T-helper 1 cell (primary cell): ENCODE data around the gene ELOF1.
A peak's percentile ranks its signal among the peaks of the same experiment; 100 is the strongest.

Experiments used
- DNase-seq, 5 donors: peaks; one replicate each; pipeline ENCODE4 v3.0.0-alpha.2; 2012 to 2020

The ELOF1 gene

DNA sequence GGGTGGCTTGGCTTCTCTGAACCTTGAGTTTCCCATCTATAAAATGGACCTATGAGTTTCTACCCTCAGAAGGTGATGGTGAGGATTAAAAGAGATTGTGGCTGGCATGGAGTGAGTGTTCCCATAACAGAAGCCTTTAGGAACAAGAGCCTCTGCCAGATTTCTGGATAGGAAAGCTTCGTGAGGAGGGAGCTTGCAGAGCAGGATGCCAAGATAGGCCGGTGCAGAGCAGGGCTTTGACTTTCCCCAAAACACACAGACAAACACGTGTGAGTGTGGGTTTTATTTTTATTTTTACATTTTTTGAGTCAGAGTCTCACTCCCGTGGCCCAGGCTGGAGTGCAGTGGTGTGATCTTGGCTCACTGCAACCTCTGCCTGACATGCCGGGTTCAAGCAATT is 24.1 kb downstream of the ELOF1 start:
- no peak for DNase-seq

DNA sequence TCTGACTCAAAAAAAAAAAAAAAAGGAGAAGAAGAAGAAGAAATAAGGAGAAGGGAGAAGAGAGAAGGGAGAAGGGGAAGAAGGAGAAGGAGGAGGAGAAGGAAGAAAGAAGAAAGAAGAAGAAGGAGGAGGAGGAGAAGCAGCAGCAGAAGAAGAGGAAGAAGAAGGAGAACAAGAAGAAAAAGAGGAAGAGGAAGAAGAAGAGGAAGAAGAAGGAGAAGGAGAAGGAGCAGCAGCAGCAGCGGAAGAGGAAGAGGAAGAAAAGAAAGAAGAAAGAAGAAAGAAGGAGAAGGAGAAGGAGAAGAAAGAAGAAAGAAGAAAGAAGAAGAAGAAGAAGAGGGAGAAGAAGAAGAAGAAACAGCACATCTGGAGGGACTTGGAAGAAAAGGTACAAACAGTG is 24.5 kb downstream of the ELOF1 start:
- no peak for DNase-seq

DNA sequence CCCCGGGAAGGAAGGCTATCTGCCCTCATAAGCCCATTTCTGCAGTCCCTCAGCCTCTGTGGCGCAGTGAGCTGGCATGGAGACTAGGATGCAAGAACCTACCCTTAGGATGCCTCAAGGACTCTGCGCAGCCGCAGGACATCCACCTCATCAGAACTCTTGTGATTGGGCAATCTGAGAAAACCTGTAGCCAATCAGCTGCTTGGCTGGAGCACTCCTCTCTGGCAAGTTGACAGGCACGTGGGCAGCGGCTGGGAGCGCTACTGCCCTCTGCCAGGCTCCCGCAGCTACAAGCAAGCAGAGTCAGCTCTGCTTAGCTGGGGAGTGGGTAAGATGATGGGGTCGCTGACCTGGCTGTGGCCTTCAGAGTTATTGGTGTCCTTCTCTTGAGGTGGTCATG is 28.6 kb downstream of the ELOF1 start:
- peak in 1 of 5 donors; percentile 53 for DNase-seq

DNA sequence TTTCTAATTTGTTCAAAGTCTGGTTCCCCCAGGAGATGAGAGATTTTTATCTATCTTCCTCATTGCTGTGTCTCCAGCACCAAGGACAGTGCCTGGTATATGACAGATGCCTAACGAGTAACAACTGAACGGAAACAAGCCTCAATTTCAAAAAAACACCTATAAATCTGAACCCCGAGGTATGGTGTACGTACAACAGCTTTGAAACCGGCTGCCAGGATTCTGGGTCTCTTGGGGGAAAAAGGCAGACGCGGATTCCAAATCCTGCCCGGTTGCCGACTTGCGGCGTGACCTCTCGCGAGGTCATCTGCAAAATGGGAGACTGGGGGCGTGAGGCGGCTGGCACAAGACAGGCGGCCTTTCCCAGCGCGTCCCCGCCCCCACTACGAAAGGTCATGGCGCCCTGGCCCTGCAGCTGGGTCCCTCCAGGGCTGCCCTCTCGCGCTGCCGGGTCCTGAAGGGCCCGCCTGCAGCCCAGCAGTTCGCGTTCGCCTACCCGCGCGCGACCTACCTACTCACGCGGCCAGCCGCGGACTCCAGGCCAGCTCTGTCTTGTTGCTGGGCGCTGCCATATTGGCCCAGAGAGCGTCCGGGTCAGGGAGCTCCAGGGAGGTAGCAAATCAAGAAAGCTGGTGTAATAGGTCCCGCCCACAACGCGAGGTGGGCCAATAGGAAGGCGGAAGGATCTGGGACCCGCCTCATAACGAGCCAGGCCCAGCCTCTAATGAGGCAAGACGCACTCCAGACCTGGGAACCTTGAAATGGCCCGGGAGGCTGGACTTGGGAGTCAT is 30.3 kb downstream of the ELOF1 start, which contains the start of gene ECSIT:
Gene ECSIT, minus strand, starts transcription at position 584 of the 791 bp plus-strand sequence. CDS start 9,964 bp downstream, outside the sequence.
- peak; percentile 77 to 96 (median 87) for DNase-seq

DNA sequence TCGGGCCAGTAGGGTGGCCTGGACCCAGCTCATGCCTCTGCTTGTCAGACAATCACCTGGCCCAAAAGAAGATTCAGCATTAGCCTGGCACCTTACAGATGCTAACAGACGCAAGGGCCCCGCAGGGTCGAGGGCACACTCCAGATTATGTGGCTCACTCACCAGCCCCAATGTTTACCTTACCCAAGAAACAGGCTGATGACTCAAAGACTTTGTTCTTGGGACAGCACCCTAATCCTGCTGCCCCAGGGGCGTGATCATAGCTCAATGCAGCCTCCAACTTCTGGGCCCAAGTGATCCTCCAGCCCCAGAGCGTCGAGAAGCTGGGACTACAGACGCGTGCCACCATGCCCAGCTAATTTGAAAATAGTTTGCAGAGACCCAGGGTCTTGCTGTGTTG is 39.9 kb downstream of the ELOF1 start:
- no peak for DNase-seq

DNA sequence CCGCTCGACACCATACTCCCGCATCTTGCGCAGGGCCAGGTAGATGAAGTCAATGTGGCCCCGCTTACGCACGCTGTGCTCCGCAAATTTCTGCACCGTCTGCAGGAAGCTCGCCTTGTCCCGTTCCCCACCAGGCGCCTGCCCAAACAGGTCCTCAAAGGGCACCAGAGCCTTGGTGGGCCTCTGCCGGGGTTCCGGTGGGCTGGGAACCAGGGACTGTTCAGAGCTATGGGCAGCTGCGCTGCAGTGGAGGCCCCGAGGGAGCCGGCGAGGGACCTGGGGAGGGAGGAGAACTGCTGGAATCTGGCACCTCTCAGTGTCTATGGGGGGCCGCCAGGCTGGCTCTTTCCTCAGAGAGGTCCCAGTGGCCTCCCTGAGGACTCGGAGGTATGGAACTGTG is 45.1 kb downstream of the ELOF1 start:
- no peak for DNase-seq

DNA sequence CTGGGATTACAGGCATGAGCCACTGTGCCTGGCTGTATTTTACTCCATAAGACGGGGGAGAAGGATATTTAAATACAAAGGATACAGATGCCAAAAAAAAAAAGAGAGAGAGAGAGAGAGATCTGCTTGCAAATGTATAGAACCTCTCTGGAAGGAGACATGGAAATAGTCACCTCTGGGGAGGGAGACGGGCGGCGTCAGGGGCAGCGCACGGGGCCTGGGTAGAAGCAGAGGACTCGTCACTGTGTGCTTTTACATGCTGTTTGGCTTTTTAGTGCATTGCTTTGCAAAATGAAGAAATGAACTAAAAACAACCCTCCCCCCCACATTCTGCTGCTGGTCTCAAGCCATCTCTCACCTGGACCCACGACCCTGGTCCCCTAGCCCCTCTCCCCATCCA is 48.6 kb downstream of the ELOF1 start:
- no peak for DNase-seq

DNA sequence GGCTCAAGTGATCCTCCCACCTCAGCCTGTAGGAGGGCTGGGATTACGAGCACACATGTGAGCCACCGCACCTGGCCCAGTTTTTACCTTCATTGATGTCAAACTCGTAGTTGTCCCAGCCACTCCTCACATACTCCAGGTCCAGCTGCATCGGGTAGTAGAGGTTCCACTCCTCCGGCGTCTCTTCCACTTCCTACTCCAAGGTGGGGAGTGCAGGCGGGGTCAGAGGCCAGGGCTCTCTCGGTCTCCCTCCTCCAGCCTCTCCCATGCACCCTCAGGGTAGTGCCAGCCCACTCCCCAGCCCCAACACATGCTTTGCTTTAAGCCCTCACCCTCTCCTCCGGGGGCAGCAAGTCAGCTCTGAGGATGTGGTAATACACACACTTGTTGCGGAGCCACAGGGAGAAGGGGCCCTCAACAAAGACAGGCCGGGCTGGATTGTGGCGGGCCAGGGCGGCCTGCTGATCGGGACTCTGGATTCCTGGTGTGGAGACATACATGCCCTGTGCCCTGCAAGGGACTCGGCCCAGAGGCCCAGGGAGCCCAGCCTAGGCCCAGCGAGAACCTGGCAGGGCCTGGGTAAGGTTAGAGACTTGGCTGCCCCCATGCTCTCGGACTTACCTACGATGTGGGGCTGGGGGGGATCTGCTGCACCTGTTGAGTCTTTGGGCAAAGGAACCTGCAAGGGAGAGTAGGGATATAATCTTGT is 51.5 kb downstream of the ELOF1 start:
- DNase-seq, result no peak

DNA sequence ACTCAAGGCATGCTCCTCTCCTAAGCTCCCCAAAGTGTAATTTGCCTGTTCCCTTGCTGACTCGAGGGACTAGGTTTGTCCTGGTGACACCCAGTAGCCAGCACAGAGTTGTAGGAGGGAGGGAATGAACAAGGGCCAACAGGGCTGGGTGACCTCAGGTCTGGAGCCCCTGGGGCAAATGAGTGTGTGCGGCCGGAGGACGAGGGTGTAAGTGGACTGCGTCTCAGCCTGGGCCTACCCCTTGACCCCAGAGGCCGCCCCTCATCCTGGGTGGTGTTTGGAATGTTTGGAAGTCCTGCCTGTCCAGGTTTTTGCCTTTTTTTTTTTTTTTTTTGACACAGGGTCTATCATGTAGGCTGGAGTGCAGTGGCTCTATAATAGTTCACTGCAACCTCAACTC is 52.1 kb downstream of the ELOF1 start:
- DNase-seq, result no peak

DNA sequence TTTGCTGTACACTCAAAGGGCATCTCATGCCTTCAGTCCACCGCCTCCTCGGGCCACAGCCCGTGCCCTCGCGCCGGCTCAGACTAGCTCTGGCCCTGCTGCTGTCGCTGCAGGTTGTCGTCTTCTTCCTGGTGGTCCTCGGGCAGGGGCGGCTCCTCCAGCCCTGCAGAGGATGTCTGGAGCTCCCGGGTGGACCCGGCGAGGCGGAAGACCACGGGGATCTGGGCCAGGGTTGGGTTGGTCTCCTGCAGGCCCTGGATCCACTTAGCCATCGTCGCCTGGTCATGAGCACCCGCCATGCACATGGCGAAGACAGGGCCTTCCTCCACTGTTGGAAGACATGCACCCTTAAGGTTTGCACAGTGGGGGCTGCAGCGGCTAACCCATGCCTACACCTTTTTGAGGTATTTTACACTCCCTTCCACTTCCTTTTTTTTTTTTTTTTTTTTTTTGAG is 52.9 kb downstream of the ELOF1 start:
- DNase-seq, result no peak

DNA sequence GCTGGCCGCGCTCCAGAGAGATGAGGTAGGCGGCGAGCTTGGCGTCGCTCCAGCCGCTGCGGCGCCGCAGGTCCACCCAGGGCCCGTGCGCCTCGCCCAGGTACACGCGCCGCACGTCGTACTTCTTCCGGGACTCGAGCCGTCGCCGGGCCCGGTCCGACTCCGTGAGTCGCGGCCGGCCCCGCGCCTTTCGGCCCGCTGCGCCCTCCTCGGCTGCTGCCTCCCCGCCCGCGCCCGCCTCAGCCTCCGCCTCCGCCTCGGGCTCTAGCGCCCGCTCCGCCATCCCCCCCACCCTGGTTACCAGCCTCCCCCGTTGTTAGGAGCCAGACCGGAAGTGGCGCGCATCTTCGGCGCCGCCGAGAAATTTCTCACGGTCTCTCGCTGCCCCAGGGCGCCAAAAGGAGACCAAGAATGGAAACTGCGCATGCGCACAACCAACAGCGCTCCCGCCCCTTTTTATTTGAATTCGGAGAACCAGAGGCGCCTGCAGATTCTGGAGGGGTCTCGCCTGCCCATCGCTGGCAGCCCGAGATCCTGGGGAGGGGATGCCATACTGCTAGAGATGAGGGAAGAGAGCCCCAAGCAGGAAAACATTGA is 53.4 kb downstream of the ELOF1 start, which contains the start of gene ZNF653:
Gene ZNF653, minus strand, starts transcription at position 336 of the 597 bp plus-strand sequence. Its CDS starts 53 bp downstream, at position 283.
- DNase-seq, result peak; percentile 88 to 95 (median 91)

DNA sequence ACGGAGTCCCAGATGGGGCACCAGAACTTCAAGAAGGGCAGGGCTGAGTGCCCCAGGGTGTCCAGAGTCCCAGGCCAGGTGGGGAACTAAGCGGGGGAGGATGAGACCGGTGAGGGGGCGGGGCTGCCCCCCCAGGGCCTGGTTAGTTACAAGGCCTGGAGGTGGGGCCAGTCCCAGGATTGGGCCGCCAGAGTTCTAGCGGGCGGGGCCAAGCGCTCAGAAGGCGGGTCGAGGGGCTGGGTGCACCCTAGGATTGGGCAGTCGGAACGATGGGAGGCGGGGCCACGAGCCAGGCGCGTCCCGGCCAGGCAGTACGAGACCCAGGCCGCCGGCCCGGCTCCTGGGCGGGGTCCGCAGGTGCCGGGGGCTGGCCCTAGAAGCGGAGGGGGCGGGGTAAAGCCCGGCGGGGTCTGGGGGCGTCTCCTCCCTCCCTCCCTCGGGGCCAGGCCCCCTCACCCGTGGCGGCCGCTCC is 54.0 kb downstream of the ELOF1 start:
- peak; percentile 93 to 96 (median 94) for DNase-seq

DNA sequence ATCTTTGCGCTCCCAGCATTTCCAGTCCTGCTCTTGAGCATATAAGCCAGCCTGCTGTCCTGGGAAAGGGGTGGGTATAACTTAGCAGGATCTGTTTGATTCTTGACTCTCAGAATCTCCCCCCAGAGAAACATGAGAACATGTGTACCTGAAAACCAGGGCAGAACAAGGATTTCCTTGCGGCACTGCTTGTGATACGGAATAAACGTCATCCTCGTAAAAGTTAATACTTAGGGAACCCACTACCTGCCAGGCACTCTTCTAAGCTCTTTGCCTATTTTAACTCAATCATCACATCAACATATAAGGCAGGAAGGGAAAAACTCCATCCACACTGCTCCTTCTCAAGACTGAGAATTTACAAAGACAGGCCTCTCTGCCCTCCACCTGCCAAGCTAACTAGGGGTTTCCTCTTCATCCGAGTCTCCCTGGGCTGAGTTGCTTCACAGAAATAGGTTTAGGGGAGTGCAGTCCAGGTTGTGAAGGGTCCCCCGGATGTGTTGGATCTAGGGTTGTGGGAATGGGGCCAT is 54.5 kb downstream of the ELOF1 start:
- no peak for DNase-seq
